Esophagus squamous epithelium (tissue), 4 donors: ENCODE measurements around the gene RNASE7.

Source experiments
- POLR2A ChIP-seq, 4 donors: fragments of 450-650 bp; IDR thresholded peaks; one replicate each; pipeline ENCODE4 v1.6.1; 2017; ENCODE audit warnings: antibody characterized with exemption in 4 of 4, mild to moderate bottlenecking in 4 of 4, moderate library complexity in 3 of 4
- TF ChIP-seq, protein P1 (sequence below), 6 experiments: fragments of 450-650 bp in 4 of 6; fragments of 200-600 bp in 2 of 6; sonication (generic) in 2 of 6; IDR thresholded peaks; one replicate each; pipeline ENCODE4 v1.5.1; 2016 to 2019; ENCODE audit warnings: antibody characterized with exemption in 6 of 6, mild to moderate bottlenecking in 4 of 6, moderate library complexity in 4 of 6

DNA sequence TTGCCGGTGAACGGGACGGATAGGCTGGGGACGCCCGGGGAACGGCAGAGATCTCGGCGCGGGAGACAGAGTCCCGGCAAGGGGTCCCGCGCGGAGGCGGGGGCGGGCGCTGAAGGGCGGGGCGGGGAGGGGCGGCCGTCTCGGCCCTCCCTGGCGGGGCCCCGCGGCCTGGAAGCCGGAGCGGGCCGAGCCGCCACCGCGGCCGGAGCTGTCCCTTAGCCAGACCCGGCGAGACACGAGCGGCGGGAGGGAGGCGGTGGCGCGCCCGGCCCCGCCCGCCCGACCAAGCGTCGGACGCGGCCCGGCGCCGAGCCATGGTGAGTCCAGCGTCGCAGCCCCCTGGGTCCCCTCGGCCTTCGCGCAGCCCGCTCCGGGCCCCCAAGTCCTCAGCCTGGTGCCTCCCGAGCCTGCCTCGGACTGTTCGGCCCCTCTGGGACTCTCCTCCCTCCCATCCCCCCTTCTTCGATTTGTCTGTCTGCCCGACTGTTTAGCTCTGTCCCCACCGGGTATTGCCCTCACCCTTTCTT, 28.0 kb downstream of the RNASE7 start, which contains the start of gene ARHGEF40:
- TF ChIP-seq, protein P1, sequence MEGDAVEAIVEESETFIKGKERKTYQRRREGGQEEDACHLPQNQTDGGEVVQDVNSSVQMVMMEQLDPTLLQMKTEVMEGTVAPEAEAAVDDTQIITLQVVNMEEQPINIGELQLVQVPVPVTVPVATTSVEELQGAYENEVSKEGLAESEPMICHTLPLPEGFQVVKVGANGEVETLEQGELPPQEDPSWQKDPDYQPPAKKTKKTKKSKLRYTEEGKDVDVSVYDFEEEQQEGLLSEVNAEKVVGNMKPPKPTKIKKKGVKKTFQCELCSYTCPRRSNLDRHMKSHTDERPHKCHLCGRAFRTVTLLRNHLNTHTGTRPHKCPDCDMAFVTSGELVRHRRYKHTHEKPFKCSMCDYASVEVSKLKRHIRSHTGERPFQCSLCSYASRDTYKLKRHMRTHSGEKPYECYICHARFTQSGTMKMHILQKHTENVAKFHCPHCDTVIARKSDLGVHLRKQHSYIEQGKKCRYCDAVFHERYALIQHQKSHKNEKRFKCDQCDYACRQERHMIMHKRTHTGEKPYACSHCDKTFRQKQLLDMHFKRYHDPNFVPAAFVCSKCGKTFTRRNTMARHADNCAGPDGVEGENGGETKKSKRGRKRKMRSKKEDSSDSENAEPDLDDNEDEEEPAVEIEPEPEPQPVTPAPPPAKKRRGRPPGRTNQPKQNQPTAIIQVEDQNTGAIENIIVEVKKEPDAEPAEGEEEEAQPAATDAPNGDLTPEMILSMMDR (IDR thresholded peaks at IDR 0.05), result no peak
- peak in 1 of 4 donors; percentile 19 for TF ChIP-seq POLR2A (IDR thresholded peaks at IDR 0.05)
